Activated T-cell treated with anti-CD3 and anti-CD28 coated beads, Interleukin-2, amount 50 U/mL, for 24 hours (primary cell): Measurements from ENCODE around the gene PCDHGB3.
"Not testable (repeated sequence)": the region's sequence is repeated elsewhere in the genome, so short reads cannot be mapped to it uniquely, and the experiment has no call there.

Experiments used
- DNase-seq: peaks from one replicate; pipeline ENCODE4 v3.0.0-alpha.2; 2020
- H3K27ac Mint-ChIP-seq: 2 replicates; pipeline ENCODE4 v1.8.0; 2020; ENCODE audit warnings: mild to moderate bottlenecking, mixed read lengths
- H3K27me3 Mint-ChIP-seq: 2 replicates; pipeline ENCODE4 v1.8.0; 2020; ENCODE audit warnings: mixed read lengths
- H3K36me3 Mint-ChIP-seq: 2 replicates; pipeline ENCODE4 v1.8.0; 2020; ENCODE audit warnings: low read depth, mixed read lengths
- H3K4me1 Mint-ChIP-seq: 2 replicates; pipeline ENCODE4 v1.8.0; 2020; ENCODE audit warnings: low read depth, mixed read lengths
- H3K4me3 Mint-ChIP-seq: 2 replicates; pipeline ENCODE4 v1.8.0; 2020; ENCODE audit warnings: mild to moderate bottlenecking, moderate library complexity, mixed read lengths
- H3K9me3 Mint-ChIP-seq: 2 replicates; pipeline ENCODE4 v1.8.0; 2020; ENCODE audit warnings: mixed read lengths

Gene PCDHGB3

DNA sequence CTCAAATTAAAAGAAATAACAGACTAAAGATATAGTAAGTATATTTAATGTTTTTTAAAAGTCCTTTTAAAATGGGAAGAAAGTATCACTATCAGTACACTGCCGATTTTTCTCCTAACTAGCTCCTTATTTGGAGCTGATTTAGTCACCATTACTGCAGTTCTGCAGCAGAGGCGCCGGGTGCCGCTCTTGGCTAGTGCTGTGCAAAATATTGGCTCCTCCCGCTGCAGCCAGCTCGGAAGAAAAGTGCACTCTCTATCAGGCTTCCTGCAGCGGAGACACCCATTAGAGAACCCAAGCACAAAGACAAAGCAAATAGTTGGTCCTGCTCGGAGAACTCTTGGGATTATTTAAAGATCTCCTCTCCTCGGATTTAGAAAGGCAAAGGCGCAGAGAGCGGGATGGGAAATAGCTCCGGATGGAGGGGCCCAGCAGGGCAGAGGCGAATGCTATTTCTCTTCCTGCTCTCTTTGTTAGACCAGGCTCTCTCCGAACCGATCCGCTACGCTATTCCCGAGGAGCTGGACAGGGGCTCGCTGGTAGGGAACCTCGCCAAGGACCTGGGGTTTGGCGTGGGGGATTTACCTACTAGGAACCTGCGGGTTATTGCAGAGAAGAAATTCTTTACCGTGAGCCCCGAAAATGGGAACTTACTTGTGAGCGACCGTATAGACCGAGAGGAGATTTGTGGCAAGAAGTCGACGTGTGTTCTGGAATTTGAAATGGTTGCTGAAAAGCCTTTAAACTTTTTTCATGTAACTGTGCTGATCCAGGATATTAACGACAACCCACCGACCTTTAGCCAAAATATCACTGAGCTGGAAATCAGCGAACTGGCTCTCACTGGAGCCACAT, at the start of gene PCDHGB3:
Gene PCDHGB3 (plus strand): TSS at position 249 of the 855 bp plus-strand sequence. CDS start 153 bp downstream, at position 402.
- H3K27ac Mint-ChIP-seq, result no peak within 1 kb of the TSS
- H3K4me3 Mint-ChIP-seq, result peak within 1 kb of the TSS; percentile 71
- peaks cover 8% of the 10 kb centered on the region for H3K4me1 Mint-ChIP-seq
- H3K27me3 Mint-ChIP-seq, result peaks cover 93% of the 10 kb centered on the region
- H3K9me3 Mint-ChIP-seq, result peaks cover 36% of the 10 kb centered on the region
- DNase-seq, result no peak
- H3K36me3 Mint-ChIP-seq, result peaks cover 25% of the 10 kb centered on the region

DNA sequence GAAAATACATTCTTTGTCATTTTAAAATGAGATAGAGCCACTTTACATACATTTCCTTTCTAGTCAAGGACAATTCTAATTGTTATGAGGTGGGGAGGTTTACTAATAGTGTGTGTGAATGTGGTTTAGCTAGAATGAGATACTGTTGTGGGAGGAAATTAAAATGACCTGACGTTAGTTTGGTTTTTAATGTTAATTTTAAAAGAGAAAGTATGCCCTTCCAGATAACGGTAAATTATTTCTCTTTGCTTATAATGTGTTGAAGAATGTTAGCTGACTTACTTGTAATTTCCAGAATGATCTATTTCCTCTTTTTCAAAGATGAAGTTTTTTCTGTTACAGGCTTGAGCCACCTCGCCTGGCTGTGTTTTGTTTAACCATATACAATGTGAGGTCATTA, 47.8 kb upstream of the PCDHGB3 start:
- H3K36me3 Mint-ChIP-seq, result peaks cover 53% of the 10 kb centered on the region
- peaks cover 53% of the 10 kb centered on the region for H3K9me3 Mint-ChIP-seq
- no peak overlapping the region for H3K4me3 Mint-ChIP-seq
- peaks cover 35% of the 10 kb centered on the region for H3K4me1 Mint-ChIP-seq
- H3K27ac Mint-ChIP-seq, result no peak overlapping the region
- H3K27me3 Mint-ChIP-seq, result peaks cover 11% of the 10 kb centered on the region
- DNase-seq, result no peak

DNA sequence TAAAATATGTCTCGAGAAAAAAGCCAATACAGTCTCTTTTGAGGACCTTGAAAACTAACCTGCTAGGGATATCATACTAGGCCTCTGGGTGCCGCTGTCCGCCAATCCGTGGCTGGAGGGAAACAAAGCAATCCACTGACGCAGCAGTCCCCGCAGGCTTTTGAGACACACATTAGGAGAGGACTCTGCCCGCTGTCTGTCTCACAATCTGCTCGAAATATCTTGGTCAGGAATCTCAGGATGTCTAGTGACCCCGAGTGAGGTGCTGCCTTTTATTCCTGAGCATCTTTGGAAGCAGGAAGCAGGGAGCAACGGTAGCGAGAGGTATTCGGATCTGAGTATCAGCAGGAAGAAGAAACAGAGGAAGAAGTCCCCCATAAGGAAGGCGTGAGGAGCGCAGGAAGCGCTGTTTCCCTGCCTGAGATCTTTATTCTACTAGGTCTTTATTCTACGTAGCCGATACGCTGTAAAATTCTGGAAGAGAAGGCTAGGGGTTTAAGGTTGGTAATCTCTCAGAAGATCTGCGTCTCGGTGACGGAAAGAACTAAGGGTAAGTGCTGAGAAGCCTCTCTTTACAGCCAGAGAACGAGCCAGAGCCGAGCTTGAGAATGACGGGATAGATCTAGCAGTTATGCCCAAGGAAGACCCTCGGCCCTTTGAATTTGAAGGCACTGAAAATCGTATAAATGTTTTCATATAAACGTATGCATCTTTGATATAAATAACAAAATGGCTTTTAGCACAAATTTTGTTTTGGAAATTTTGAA, 43.8 kb upstream of the PCDHGB3 start:
- peak overlapping the region; percentile 84 for H3K4me3 Mint-ChIP-seq
- peaks cover 48% of the 10 kb centered on the region for H3K27me3 Mint-ChIP-seq
- peaks cover 44% of the 10 kb centered on the region for H3K9me3 Mint-ChIP-seq
- DNase-seq, result peak; percentile 72
- H3K36me3 Mint-ChIP-seq, result peaks cover 23% of the 10 kb centered on the region
- H3K4me1 Mint-ChIP-seq, result peaks cover 8% of the 10 kb centered on the region
- H3K27ac Mint-ChIP-seq, result peak overlapping the region; percentile 80

DNA sequence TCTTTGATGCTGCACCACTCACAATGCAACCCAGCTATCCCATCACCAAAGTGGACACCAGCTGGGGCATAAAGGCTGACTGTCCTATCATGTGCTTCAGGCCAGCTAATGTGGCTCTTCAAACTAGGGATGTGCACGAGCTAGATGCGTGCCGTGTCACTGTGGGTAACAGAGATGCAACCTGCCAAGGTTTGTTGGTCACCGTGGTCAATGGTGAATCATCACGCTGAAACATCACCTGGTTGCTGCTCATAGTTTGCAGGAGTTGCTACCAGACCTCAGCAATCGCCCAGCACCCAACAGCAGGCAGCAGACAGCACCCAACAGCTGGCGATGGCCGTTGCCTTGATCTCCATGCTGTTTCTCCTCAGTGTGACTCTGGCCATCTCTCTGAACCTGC, 41.8 kb upstream of the PCDHGB3 start:
- Mint-ChIP-seq H3K4me1 (peaks cover 6% of the 10 kb centered on the region), H3K27me3 (peaks cover 65% of the 10 kb centered on the region), H3K36me3 (peaks cover 22% of the 10 kb centered on the region), H3K27ac (no peak overlapping the region), H3K4me3 (no peak overlapping the region), H3K9me3 (peaks cover 45% of the 10 kb centered on the region)
- no peak for DNase-seq

DNA sequence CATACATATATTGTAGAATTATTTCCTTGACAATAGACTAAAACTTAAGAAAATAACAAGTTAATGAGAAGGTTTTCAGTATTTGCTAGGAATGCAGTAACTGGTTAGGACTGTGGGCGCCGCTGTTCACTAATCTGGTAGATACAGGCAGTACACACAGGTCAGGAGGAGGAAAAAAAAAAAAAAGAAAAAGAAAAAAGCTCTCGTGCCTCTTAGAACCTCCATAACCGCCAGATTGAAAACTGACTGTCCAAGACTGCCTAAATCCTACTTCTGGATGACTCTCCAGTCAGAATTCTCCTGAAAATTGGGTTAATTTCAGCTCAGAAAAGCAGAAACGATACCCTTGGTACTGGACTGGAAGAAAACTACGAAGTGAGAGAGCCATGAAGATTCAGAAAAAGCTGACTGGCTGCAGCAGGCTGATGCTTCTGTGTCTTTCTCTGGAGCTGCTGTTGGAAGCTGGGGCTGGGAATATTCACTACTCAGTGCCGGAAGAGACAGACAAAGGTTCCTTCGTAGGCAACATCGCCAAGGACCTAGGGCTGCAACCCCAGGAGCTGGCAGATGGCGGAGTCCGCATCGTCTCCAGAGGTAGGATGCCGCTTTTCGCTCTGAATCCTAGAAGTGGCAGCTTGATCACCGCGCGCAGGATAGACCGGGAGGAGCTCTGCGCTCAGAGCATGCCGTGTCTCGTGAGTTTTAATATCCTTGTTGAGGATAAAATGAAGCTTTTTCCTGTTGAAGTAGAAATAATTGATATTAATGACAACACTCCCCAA, 39.6 kb upstream of the PCDHGB3 start, which contains the start of gene PCDHGA1:
Gene PCDHGA1 (plus strand): TSS at position 216 of the 782 bp plus-strand sequence.
- no peak within 1 kb of the TSS for H3K27ac Mint-ChIP-seq
- H3K9me3 Mint-ChIP-seq, result peaks cover 52% of the 10 kb centered on the region
- no peak for DNase-seq
- peaks cover 23% of the 10 kb centered on the region for H3K36me3 Mint-ChIP-seq
- H3K4me3 Mint-ChIP-seq, result peak within 1 kb of the TSS; percentile 12
- peaks cover 86% of the 10 kb centered on the region for H3K27me3 Mint-ChIP-seq
- H3K4me1 Mint-ChIP-seq, result peaks cover 6% of the 10 kb centered on the region

DNA sequence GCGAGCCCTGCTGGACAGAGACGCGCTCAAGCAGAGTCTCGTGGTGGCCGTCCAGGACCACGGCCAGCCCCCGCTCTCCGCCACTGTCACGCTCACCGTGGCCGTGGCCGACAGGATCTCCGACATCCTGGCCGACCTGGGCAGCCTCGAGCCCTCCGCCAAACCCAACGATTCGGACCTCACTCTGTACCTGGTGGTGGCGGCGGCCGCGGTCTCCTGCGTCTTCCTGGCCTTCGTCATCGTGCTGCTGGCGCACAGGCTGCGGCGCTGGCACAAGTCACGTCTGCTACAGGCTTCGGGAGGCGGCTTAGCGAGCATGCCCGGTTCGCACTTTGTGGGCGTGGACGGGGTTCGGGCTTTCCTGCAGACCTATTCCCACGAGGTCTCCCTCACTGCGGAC, 37.5 kb upstream of the PCDHGB3 start:
- H3K27ac Mint-ChIP-seq, H3K4me1 Mint-ChIP-seq, H3K4me3 Mint-ChIP-seq, DNase-seq: not testable (repeated sequence)
- peaks cover 23% of the 10 kb centered on the region for H3K36me3 Mint-ChIP-seq
- H3K9me3 Mint-ChIP-seq, result peaks cover 62% of the 10 kb centered on the region
- peaks cover 92% of the 10 kb centered on the region for H3K27me3 Mint-ChIP-seq

DNA sequence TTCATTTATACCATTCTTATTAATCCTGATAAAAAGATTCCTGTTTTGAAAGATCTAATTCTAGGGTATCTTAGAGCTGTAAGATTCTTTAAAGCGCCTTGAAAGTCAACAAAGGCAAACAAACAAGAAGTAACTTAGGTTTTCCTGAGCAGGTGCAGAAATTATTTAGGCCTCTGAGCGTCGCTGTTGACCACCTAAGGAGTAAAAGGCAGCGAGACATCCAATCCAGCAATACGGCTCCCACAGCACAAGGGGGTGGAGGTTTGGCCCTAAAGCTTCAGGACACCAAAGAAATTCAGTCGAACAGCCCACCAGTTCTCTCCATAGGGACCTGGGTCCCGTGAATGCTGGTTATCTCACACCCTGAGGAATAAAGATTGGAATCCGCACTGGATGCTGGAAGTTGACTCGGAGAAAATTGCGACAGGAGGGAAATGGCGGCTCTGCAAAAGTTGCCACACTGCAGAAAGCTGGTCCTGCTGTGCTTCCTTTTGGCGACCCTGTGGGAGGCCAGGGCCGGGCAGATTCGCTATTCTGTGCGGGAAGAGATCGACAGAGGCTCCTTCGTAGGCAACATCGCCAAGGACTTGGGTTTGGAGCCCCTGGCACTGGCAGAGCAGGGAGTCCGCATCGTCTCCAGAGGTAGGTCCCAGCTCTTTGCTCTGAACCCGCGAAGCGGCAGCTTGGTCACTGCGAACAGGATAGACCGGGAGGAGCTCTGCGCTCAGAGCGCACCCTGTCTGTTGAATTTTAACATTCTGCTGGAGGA, 31.3 kb upstream of the PCDHGB3 start, which contains the start of gene PCDHGA2:
Gene PCDHGA2 (plus strand): TSS at position 223 of the 769 bp plus-strand sequence.
- DNase-seq, result no peak
- Mint-ChIP-seq H3K9me3 (peaks cover 74% of the 10 kb centered on the region), H3K27me3 (peaks cover 94% of the 10 kb centered on the region), H3K4me3 (no peak within 1 kb of the TSS), H3K27ac (no peak within 1 kb of the TSS), H3K4me1 (peaks cover 4% of the 10 kb centered on the region), H3K36me3 (peaks cover 17% of the 10 kb centered on the region)

DNA sequence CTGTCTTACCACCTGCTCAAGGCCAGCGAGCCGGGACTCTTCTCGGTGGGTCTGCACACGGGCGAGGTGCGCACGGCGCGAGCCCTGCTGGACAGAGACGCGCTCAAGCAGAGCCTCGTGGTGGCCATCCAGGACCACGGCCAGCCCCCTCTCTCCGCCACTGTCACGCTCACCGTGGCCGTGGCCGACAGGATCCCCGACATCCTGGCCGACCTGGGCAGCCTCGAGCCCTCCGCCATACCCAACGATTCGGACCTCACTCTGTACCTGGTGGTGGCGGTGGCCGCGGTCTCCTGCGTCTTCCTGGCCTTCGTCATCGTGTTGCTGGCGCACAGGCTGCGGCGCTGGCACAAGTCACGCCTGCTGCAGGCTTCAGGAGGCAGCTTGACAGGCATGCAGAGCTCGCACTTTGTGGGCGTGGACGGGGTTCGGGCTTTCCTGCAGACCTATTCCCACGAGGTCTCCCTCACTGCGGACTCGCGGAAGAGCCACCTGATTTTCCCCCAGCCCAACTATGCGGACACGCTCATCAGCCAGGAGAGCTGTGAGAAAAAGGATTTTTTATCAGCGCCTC, 29.2 kb upstream of the PCDHGB3 start:
- Mint-ChIP-seq H3K27me3 (peaks cover 94% of the 10 kb centered on the region), H3K9me3 (peaks cover 74% of the 10 kb centered on the region), H3K36me3 (peaks cover 24% of the 10 kb centered on the region)
- not testable (repeated sequence) for H3K4me3 Mint-ChIP-seq, H3K27ac Mint-ChIP-seq, H3K4me1 Mint-ChIP-seq, DNase-seq

DNA sequence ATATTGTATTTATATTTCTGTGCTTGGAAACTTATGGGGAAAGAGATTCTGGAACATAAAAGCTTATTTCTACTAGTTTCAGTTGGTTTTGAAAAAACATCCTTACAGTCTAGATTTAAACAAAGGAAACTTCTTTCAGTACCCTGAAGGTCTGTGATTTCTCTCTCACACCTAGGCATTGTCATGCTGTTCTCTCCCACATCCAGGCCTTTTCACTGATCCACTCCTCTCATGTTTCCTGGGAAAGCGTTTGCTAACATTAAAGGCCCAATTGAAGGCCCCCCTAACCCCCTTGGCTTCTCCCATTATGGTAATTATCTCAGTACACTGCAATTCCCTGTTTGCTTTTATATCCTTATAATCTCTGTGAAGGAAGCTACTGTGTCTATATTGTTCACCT, 27.3 kb upstream of the PCDHGB3 start:
- peaks cover 94% of the 10 kb centered on the region for H3K27me3 Mint-ChIP-seq
- peaks cover 4% of the 10 kb centered on the region for H3K4me1 Mint-ChIP-seq
- no peak for DNase-seq
- peaks cover 24% of the 10 kb centered on the region for H3K36me3 Mint-ChIP-seq
- H3K9me3 Mint-ChIP-seq, result peaks cover 66% of the 10 kb centered on the region
- no peak overlapping the region for H3K27ac Mint-ChIP-seq
- H3K4me3 Mint-ChIP-seq, result no peak overlapping the region

DNA sequence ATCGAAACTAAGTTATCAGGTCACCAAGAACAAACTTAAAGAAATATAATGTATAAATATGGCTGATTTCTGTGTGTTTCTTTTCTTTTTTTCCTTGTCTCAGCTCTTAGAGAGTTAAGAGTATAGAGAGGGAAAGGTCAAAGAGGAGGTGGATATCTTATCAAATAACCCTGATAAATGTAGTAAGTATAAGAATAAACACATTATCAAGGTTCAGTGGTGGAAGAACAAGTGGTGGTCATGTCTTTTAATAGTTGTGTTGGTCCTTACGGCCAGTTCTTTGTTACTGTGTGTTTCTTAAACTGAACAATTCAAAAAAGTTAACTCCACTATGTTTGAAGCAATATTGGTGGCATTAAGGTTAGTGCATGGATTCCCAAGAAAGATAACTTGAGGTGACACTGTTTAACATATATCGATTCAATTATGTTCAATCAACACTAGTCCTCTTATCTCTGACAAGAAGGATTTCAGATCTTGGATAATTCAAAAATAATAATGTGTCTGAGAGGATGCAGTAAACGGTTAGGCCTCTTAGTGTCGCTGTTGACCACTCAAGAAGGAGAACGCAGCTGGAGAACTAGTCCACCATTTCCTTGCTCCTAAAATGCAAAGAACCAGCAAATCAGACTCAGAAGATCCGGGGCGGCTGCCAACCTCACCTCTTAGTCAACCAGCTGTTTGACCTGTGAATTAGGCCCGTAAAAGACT, 26.6 kb upstream of the PCDHGB3 start, which contains the start of gene PCDHGA3:
Gene PCDHGA3 (plus strand): TSS at position 588 of the 711 bp plus-strand sequence. CDS start 205 bp downstream, outside the sequence.
- peaks cover 92% of the 10 kb centered on the region for H3K27me3 Mint-ChIP-seq
- no peak for DNase-seq
- H3K27ac Mint-ChIP-seq, result no peak within 1 kb of the TSS
- H3K9me3 Mint-ChIP-seq, result peaks cover 63% of the 10 kb centered on the region
- H3K36me3 Mint-ChIP-seq, result peaks cover 23% of the 10 kb centered on the region
- peaks cover 4% of the 10 kb centered on the region for H3K4me1 Mint-ChIP-seq
- H3K4me3 Mint-ChIP-seq, result peak within 1 kb of the TSS; percentile 48

DNA sequence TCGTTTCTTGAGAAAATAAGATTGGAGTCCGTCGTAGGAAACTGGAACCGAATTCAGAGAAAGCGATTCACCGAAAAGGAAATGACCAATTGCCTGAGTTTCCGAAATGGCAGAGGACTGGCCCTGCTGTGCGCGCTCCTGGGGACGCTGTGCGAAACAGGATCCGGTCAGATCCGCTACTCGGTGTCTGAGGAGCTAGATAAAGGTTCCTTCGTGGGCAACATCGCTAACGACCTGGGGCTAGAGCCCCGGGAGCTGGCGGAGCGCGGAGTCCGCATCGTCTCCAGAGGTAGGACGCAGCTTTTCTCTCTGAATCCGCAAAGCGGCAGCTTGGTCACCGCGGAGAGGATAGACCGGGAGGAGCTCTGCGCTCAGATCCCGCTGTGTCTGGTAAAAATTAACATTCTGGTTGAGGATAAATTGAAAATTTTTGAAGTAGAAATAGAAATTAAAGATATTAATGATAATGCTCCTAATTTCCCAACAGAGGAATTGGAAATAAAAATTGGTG, 26.0 kb upstream of the PCDHGB3 start:
- Mint-ChIP-seq H3K36me3 (peaks cover 20% of the 10 kb centered on the region), H3K27ac (no peak overlapping the region), H3K4me1 (peaks cover 4% of the 10 kb centered on the region), H3K9me3 (peaks cover 63% of the 10 kb centered on the region), H3K27me3 (peaks cover 92% of the 10 kb centered on the region), H3K4me3 (peak overlapping the region; percentile 48)
- DNase-seq, result no peak

DNA sequence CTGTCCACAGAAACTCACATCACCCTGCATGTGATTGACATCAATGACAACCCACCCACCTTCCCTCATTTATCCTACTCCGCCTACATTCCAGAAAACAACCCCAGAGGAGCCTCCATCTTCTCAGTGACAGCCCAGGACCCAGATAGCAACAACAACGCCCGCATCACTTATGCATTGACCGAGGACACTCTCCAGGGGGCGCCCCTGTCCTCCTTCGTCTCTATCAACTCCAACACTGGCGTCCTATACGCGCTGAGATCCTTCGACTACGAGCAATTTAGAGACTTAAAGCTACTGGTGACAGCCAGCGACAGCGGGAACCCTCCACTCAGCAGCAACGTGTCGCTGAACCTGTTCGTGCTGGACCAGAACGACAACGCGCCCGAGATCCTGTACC, 24.7 kb upstream of the PCDHGB3 start:
- peaks cover 15% of the 10 kb centered on the region for H3K36me3 Mint-ChIP-seq
- H3K27ac Mint-ChIP-seq, result no peak overlapping the region
- no peak for DNase-seq
- H3K27me3 Mint-ChIP-seq, result peaks cover 89% of the 10 kb centered on the region
- H3K4me1 Mint-ChIP-seq, result peaks cover 4% of the 10 kb centered on the region
- H3K4me3 Mint-ChIP-seq, result no peak overlapping the region
- peaks cover 58% of the 10 kb centered on the region for H3K9me3 Mint-ChIP-seq
